Measurements from ENCODE around the gene ROBO4.

DNA sequence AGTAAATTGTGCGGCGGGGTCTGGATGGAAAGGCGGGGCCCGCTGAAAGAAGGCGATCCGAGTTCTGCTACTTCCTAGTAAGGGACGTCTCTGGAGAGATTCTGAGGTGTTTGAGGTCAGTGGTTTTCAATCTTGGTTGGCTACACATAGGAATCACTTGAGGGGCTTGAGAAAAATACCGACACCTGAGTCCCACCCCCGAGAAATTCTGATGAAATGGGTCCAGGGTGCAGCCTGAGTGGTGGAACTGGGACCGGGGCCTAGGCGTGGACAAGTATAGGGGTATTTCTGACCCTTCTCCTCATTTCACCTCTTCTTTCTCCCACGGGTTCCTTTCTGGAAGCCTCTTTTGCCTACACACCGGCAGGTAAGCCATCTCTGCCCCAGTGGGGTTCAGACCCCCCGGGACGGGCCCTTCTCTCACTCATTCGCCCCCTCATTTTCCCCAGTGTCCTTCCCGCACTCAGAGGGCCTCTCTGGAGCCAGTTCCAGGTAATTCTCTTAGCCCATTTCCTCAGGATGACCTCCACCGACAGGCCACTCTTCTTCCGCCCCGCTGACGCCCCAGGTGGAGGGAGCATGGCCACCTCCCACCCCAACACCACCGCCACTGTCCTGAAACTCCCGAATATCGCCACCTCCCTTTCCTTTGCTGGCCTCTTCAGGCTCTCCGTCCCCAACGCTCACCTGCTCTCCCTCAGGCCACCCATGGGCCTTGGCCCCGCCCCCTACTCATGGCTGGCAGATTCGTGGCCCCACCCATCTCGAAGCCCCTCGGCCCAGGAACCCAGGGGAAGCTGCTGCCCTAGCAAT lies 20.6 kb downstream of the ROBO4 start:
- TF ChIP-seq, protein P1, sequence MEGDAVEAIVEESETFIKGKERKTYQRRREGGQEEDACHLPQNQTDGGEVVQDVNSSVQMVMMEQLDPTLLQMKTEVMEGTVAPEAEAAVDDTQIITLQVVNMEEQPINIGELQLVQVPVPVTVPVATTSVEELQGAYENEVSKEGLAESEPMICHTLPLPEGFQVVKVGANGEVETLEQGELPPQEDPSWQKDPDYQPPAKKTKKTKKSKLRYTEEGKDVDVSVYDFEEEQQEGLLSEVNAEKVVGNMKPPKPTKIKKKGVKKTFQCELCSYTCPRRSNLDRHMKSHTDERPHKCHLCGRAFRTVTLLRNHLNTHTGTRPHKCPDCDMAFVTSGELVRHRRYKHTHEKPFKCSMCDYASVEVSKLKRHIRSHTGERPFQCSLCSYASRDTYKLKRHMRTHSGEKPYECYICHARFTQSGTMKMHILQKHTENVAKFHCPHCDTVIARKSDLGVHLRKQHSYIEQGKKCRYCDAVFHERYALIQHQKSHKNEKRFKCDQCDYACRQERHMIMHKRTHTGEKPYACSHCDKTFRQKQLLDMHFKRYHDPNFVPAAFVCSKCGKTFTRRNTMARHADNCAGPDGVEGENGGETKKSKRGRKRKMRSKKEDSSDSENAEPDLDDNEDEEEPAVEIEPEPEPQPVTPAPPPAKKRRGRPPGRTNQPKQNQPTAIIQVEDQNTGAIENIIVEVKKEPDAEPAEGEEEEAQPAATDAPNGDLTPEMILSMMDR (IDR thresholded peaks at IDR 0.05; ENCODE audit: low read length): no peak
- TF ChIP-seq EZH2phosphoT487 (IDR thresholded peaks at IDR 0.05; ENCODE audit: low read length): no peak
